WTC11 (cell line): ENCODE measurements around the gene CDK6.

ENCODE experiments used
- FOXJ3 ChIP-seq: sonication (generic); formaldehyde crosslinking; IDR thresholded peaks from 2 replicates; pipeline ENCODE4 v1.9.0; 2021; ENCODE audit warnings: missing genetic modification reagents, mild to moderate bottlenecking, borderline replicate concordance
- MAX ChIP-seq: sonication (generic); formaldehyde crosslinking; IDR thresholded peaks from 2 replicates; pipeline ENCODE4 v1.8.0; 2022; ENCODE audit warnings: mild to moderate bottlenecking, missing genetic modification reagents
- NFYB ChIP-seq: sonication (generic); formaldehyde crosslinking; conservative IDR thresholded peaks from 2 replicates; pipeline ENCODE4 v1.8.0; 2022; ENCODE audit warnings: low read depth, missing genetic modification reagents
- SP1 ChIP-seq: sonication (generic); formaldehyde crosslinking; conservative IDR thresholded peaks from 2 replicates; pipeline ENCODE4 v1.8.1; 2022; ENCODE audit warnings: missing genetic modification reagents
- TEAD4 ChIP-seq: sonication (generic); formaldehyde crosslinking; IDR thresholded peaks from 2 replicates; pipeline ENCODE4 v1.8.0; 2022; ENCODE audit warnings: mild to moderate bottlenecking, missing genetic modification reagents
- ZNF232 ChIP-seq: sonication (generic); formaldehyde crosslinking; IDR thresholded peaks from 2 replicates; pipeline ENCODE4 v1.8.0; 2022; ENCODE audit warnings: mild to moderate bottlenecking, missing genetic modification reagents
- TF ChIP-seq, protein P1 (sequence below): fragments of 200-600 bp; IDR thresholded peaks from 2 replicates; pipeline ENCODE4 v1.8.0; 2022; ENCODE audit warnings: antibody characterized with exemption
- TF ChIP-seq, protein P2 (sequence below): fragments of 250-450 bp; sonication (Bioruptor Pico); IDR thresholded peaks from 2 replicates; pipeline ENCODE4 v1.9.0; 2021; ENCODE audit warnings: moderate library complexity, mild to moderate bottlenecking, inconsistent platforms, borderline replicate concordance

GRCh38 chr7:92850516-92850915, 14.1 kb upstream of the CDK6 start:
- no peak for TF ChIP-seq FOXJ3
- no peak for TF ChIP-seq MAX (CRISPR knock-in tag)
- TF ChIP-seq, protein P1, sequence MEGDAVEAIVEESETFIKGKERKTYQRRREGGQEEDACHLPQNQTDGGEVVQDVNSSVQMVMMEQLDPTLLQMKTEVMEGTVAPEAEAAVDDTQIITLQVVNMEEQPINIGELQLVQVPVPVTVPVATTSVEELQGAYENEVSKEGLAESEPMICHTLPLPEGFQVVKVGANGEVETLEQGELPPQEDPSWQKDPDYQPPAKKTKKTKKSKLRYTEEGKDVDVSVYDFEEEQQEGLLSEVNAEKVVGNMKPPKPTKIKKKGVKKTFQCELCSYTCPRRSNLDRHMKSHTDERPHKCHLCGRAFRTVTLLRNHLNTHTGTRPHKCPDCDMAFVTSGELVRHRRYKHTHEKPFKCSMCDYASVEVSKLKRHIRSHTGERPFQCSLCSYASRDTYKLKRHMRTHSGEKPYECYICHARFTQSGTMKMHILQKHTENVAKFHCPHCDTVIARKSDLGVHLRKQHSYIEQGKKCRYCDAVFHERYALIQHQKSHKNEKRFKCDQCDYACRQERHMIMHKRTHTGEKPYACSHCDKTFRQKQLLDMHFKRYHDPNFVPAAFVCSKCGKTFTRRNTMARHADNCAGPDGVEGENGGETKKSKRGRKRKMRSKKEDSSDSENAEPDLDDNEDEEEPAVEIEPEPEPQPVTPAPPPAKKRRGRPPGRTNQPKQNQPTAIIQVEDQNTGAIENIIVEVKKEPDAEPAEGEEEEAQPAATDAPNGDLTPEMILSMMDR, result no peak
- no peak for TF ChIP-seq ZNF232 (CRISPR knock-in tag)
- TF ChIP-seq SP1 (CRISPR knock-in tag), result no peak
- no peak for TF ChIP-seq NFYB (CRISPR knock-in tag)
- TF ChIP-seq TEAD4 (CRISPR knock-in tag), result no peak
- TF ChIP-seq, protein P2, sequence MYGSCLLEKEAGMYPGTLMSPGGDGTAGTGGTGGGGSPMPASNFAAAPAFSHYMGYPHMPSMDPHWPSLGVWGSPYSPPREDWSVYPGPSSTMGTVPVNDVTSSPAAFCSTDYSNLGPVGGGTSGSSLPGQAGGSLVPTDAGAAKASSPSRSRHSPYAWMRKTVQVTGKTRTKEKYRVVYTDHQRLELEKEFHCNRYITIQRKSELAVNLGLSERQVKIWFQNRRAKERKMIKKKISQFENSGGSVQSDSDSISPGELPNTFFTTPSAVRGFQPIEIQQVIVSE (CRISPR knock-in tag), result no peak
